ENCODE data around the gene CPD. TPM values are rescaled to one million over a fixed set of nuclear protein-coding genes. Genes with fewer than 3 reads are reported as not detected.

CPD gene
- total RNA-seq, 2 donors from 2014 or later: 56.5 to 89.5 TPM

- Histone ChIP-seq H3K9me3 (no peaks in the 10 kb centered on the region), H3K36me3 (no peaks in the 10 kb centered on the region), H3K27me3 (no peaks in the 10 kb centered on the region), H3K27ac (no peak overlapping the region), H3K4me3 (no peak overlapping the region), H3K9ac (ENCODE audit: low read depth in 2 of 2, low read length in 2 of 2) (no peak overlapping the region), H3K4me1 (peaks cover 6% of the 10 kb centered on the region)
- no peak for DNase-seq
- no peak for TF ChIP-seq CTCF (IDR thresholded peaks at IDR 0.05)
- intact Hi-C loops (cut with DNase I): no loop called here
Measured at GRCh38 chr17:30482555-30482954, 103.8 kb downstream of the CPD start.

- Histone ChIP-seq H3K4me3 (no peak overlapping the region), H3K36me3 (no peaks in the 10 kb centered on the region), H3K27me3 (no peaks in the 10 kb centered on the region), H3K9me3 (no peaks in the 10 kb centered on the region), H3K9ac (ENCODE audit: low read depth in 2 of 2, low read length in 2 of 2) (no peak overlapping the region), H3K4me1 (peaks cover 4% of the 10 kb centered on the region), H3K27ac (no peak overlapping the region)
- intact Hi-C loops (cut with DNase I): no loop called here
- TF ChIP-seq CTCF (IDR thresholded peaks at IDR 0.05): no peak
- no peak for DNase-seq
Measured at GRCh38 chr17:30483159-30483558, 104.4 kb downstream of the CPD start.

- DNase-seq: no peak
- Histone ChIP-seq H3K9me3 (no peaks in the 10 kb centered on the region), H3K27me3 (no peaks in the 10 kb centered on the region), H3K4me1 (no peaks in the 10 kb centered on the region), H3K27ac (no peak overlapping the region), H3K36me3 (peaks cover 8% of the 10 kb centered on the region), H3K9ac (ENCODE audit: low read depth in 2 of 2, low read length in 2 of 2) (no peak overlapping the region), H3K4me3 (no peak overlapping the region)
- TF ChIP-seq CTCF (IDR thresholded peaks at IDR 0.05): no peak
- intact Hi-C loops (cut with DNase I): no loop called here
Measured at GRCh38 chr17:30493780-30494179, 115.1 kb downstream of the CPD start.

GRCh38 chr17:30495586-30495985 is 116.9 kb downstream of the CPD start:
- no peak for TF ChIP-seq CTCF (IDR thresholded peaks at IDR 0.05)
- Histone ChIP-seq H3K9ac (ENCODE audit: low read depth in 2 of 2, low read length in 2 of 2) (no peak overlapping the region), H3K4me1 (no peaks in the 10 kb centered on the region), H3K27me3 (no peaks in the 10 kb centered on the region), H3K4me3 (no peak overlapping the region), H3K27ac (no peak overlapping the region), H3K9me3 (no peaks in the 10 kb centered on the region), H3K36me3 (peaks cover 8% of the 10 kb centered on the region)
- intact Hi-C loops (cut with DNase I): no loop called here
- DNase-seq: no peak

- no peak overlapping the region for H3K4me3 ChIP-seq
Measured at GRCh38 chr17:30503558-30503957, 124.8 kb downstream of the CPD start.

More at GRCh38 chr17:30503558-30503957, 124.8 kb downstream of the CPD start:
- Histone ChIP-seq H3K9me3 (no peaks in the 10 kb centered on the region), H3K4me1 (no peaks in the 10 kb centered on the region), H3K9ac (ENCODE audit: low read depth in 2 of 2, low read length in 2 of 2) (no peak overlapping the region), H3K27ac (no peak overlapping the region), H3K27me3 (no peaks in the 10 kb centered on the region), H3K36me3 (peaks cover 7% of the 10 kb centered on the region)
- no peak for DNase-seq
- TF ChIP-seq CTCF (IDR thresholded peaks at IDR 0.05): no peak
- intact Hi-C loops (cut with DNase I): no loop called here
